Tibial artery (tissue), 4 donors: ENCODE data around the gene CYP27A1.
A peak's percentile ranks its signal among the peaks of the same experiment; 100 is the strongest.

Source experiments
- DNase-seq, 2 donors: peaks; one replicate each; pipeline ENCODE4 v3.0.0-alpha.2; 2019
- H3K27ac ChIP-seq, 2 donors: fragments of 200-600 bp; sonication (generic) in 1 of 2; 1 replicate in 1 of 2; 2 replicates in 1 of 2; pipeline ENCODE4 v1.5.1; 2018 to 2019; ENCODE audit warnings: mild to moderate bottlenecking in 1 of 2
- H3K27me3 ChIP-seq, 2 donors: fragments of 200-600 bp; sonication (generic) in 1 of 2; one replicate each; pipeline versions ENCODE4 v1.5.1 to v1.6.0; 2016 to 2019
- H3K36me3 ChIP-seq, 3 donors: fragments of 200-600 bp; sonication (generic) in 2 of 3; one replicate each; pipeline ENCODE4 v1.5.1; 2016 to 2019; ENCODE audit warnings: mild to moderate bottlenecking in 2 of 3
- H3K4me1 ChIP-seq, 4 donors: fragments of 200-600 bp; sonication (generic) in 2 of 4; 1 replicate in 3 of 4; 2 replicates in 1 of 4; pipeline ENCODE4 v1.5.1; 2016 to 2019
- H3K4me3 ChIP-seq, 2 donors: fragments of 200-600 bp; sonication (generic) in 1 of 2; 1 replicate in 1 of 2; 2 replicates in 1 of 2; pipeline ENCODE4 v1.5.1; 2018 to 2019; ENCODE audit warnings: mild to moderate bottlenecking in 2 of 2
- H3K9me3 ChIP-seq, 3 donors: fragments of 200-600 bp; sonication (generic) in 1 of 3; one replicate each; pipeline ENCODE4 v1.5.1; 2016 to 2019
- CTCF ChIP-seq, 2 experiments: fragments of 200-600 bp in 1 of 2; fragments of 450-650 bp in 1 of 2; IDR thresholded peaks; one replicate each; pipeline ENCODE4 v1.5.1; 2017 to 2019; ENCODE audit warnings: antibody characterized with exemption in 2 of 2, mild to moderate bottlenecking in 1 of 2, moderate library complexity in 1 of 2
- intact Hi-C: fragments of 100-400 bp; cut with DNase I; formaldehyde crosslinking; loops from one replicate; pipeline ENCODE4 v1.15.0; 2023; ENCODE audit warnings: low total_unique reads

CYP27A1 gene

GRCh38 chr2:218822622-218823021 lies 40.7 kb downstream of the CYP27A1 start:
- TF ChIP-seq CTCF (IDR thresholded peaks at IDR 0.05) = no peak
- H3K36me3 ChIP-seq = peaks cover 0 to 34% (median 12%) of the 10 kb centered on the region in 3 donors
- no peaks in the 10 kb centered on the region for H3K9me3 ChIP-seq
- H3K4me3 ChIP-seq = no peak overlapping the region
- no peak for DNase-seq
- no peaks in the 10 kb centered on the region for H3K27me3 ChIP-seq
- H3K4me1 ChIP-seq = no peaks in the 10 kb centered on the region
- no peak overlapping the region for H3K27ac ChIP-seq
- intact Hi-C loops = no loop called here

- Histone ChIP-seq H3K36me3 (peaks cover 0 to 27% (median 12%) of the 10 kb centered on the region in 3 donors), H3K4me1 (no peaks in the 10 kb centered on the region), H3K4me3 (no peak overlapping the region), H3K27me3 (no peaks in the 10 kb centered on the region), H3K27ac (no peak overlapping the region), H3K9me3 (no peaks in the 10 kb centered on the region)
- intact Hi-C loops = no loop called here
- no peak for TF ChIP-seq CTCF (IDR thresholded peaks at IDR 0.05)
- DNase-seq = no peak
Measured at GRCh38 chr2:218823196-218823855, 41.4 kb downstream of the CYP27A1 start.

- intact Hi-C loops = no loop called here
- no peaks in the 10 kb centered on the region for H3K27me3 ChIP-seq
- no peaks in the 10 kb centered on the region for H3K4me1 ChIP-seq
- H3K36me3 ChIP-seq = peaks cover 0 to 20% (median 7%) of the 10 kb centered on the region in 3 donors
- DNase-seq = no peak
- no peaks in the 10 kb centered on the region for H3K9me3 ChIP-seq
- H3K4me3 ChIP-seq = no peak overlapping the region
- H3K27ac ChIP-seq = no peak overlapping the region
- TF ChIP-seq CTCF (IDR thresholded peaks at IDR 0.05) = no peak
Measured at GRCh38 chr2:218824004-218824403, 42.1 kb downstream of the CYP27A1 start.

DNA sequence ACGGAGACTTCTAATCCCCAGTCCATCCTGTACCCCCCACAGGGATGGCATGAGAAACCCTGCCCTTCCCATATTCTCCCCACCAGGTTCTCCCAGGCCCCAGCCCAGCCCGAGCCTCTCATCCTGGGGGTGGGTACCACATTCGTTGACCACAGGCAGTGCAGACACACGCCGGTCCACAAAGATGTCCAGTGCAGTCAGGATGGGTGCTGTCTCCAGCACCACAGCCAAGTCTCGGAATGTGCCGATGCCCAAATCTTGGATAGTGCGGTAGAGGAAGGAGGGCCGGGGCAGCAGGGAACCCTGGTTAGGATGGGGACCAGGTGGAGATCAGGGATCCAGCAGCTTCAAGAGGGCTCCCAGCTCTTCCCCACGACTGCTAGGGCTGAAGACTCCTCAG lies 44.8 kb downstream of the CYP27A1 start:
- no peak for TF ChIP-seq CTCF (IDR thresholded peaks at IDR 0.05)
- no peaks in the 10 kb centered on the region for H3K9me3 ChIP-seq
- peak in 1 of 2 donors; percentile 46 for DNase-seq
- no peak overlapping the region for H3K4me3 ChIP-seq
- intact Hi-C loops = no loop called here
- H3K27me3 ChIP-seq = no peaks in the 10 kb centered on the region
- H3K36me3 ChIP-seq = no peaks in the 10 kb centered on the region
- peaks cover 0 to 19% (median 8%) of the 10 kb centered on the region in 4 donors for H3K4me1 ChIP-seq
- no peak overlapping the region for H3K27ac ChIP-seq

GRCh38 chr2:218827701-218828476 lies 45.9 kb downstream of the CYP27A1 start:
- intact Hi-C loops = no loop called here
- no peaks in the 10 kb centered on the region for H3K9me3 ChIP-seq
- no peaks in the 10 kb centered on the region for H3K27me3 ChIP-seq
- peaks cover 0 to 30% (median 19%) of the 10 kb centered on the region in 4 donors for H3K4me1 ChIP-seq
- H3K27ac ChIP-seq = no peak overlapping the region
- no peaks in the 10 kb centered on the region for H3K36me3 ChIP-seq
- no peak overlapping the region for H3K4me3 ChIP-seq
- no peak for TF ChIP-seq CTCF (IDR thresholded peaks at IDR 0.05)
- no peak for DNase-seq
